HepG2 (cell line): ENCODE results near the gene ZNF17. TPM values are rescaled to one million over a fixed set of nuclear protein-coding genes. Genes with fewer than 3 reads are reported as not detected.
A peak's percentile ranks its signal among the peaks of the same experiment; 100 is the strongest.

Source experiments
- CREB1 ChIP-seq, 2 experiments: fragments of 450-650 bp in 1 of 2; IDR thresholded peaks; 2 replicates each; pipeline ENCODE4 v1.6.1; 2016 to 2017; ENCODE audit warnings: control low read depth in 1 of 2, mild to moderate bottlenecking in 1 of 2, missing compliant biosample characterization in 1 of 2, missing genetic modification characterization in 1 of 2
- MEIS2 ChIP-seq: sonication (generic); formaldehyde crosslinking; IDR thresholded peaks from 2 replicates; pipeline ENCODE4 v1.9.0; 2021; ENCODE audit warnings: mild to moderate bottlenecking, missing genetic modification reagents
- TOPORS ChIP-seq: sonication (generic); formaldehyde crosslinking; IDR thresholded peaks from 2 replicates; pipeline ENCODE4 v1.8.0; 2023; ENCODE audit warnings: mild to moderate bottlenecking, missing genetic modification reagents
- ZFP62 ChIP-seq: sonication (generic); formaldehyde crosslinking; IDR thresholded peaks from 2 replicates; pipeline ENCODE4 v1.4.0; 2020; ENCODE audit warnings: missing genetic modification reagents
- ZNF501 ChIP-seq: sonication (generic); formaldehyde crosslinking; IDR thresholded peaks from 2 replicates; pipeline ENCODE4 v1.5.1; 2020; ENCODE audit warnings: mild to moderate bottlenecking, moderate library complexity, missing genetic modification reagents
- ZNF552 ChIP-seq: sonication (generic); formaldehyde crosslinking; IDR thresholded peaks from 2 replicates; pipeline ENCODE4 v1.9.0; 2022; ENCODE audit warnings: missing genetic modification reagents, mild to moderate bottlenecking, borderline replicate concordance
- ZNF644 ChIP-seq: IDR thresholded peaks from 2 replicates; pipeline ENCODE4 v1.6.1; 2016; ENCODE audit warnings: low read depth
- ZNF703 ChIP-seq: sonication (generic); formaldehyde crosslinking; IDR thresholded peaks from 2 replicates; pipeline ENCODE4 v1.5.1; 2020; ENCODE audit warnings: missing genetic modification reagents, mild to moderate bottlenecking, moderate library complexity, borderline replicate concordance
- ZNF768 ChIP-seq: sonication (generic); formaldehyde crosslinking; IDR thresholded peaks from 2 replicates; pipeline ENCODE4 v1.4.0; 2020; ENCODE audit warnings: missing genetic modification reagents
- ZSCAN31 ChIP-seq: sonication (generic); formaldehyde crosslinking; IDR thresholded peaks from 2 replicates; pipeline ENCODE4 v1.5.0; 2020; ENCODE audit warnings: low read depth, mild to moderate bottlenecking, missing genetic modification reagents
- polyA plus RNA-seq, 8 experiments: library from polyadenylated mRNA; depleted of rRNA in 3 of 8; stranded (reverse) in 7 of 8; unstranded in 1 of 8; fragments of >200 nt; fragmentation: Illumina TruSeq in 4 of 8; extraction: Trizol in 4 of 8; gene quantifications; 2 replicates each; pipeline versions ENCODE4 v1.2.1 to v1.2.3, GENCODE V29; 2011 to 2016; ENCODE audit warnings: low read depth in 4 of 8, missing spikeins in 1 of 8, mixed read lengths in 1 of 8; ENCODE audit not compliant: insufficient read depth in 1 of 8
- total RNA-seq, 5 experiments: library from RNA; depleted of rRNA; stranded (reverse); fragments of >200 nt; fragmentation: Illumina TruSeq; extraction: Trizol; gene quantifications; 2 replicates each; pipeline ENCODE4 v1.2.3, GENCODE V29; 2016; ENCODE audit warnings: low read depth in 1 of 5
- TF ChIP-seq, protein P1 (sequence below): sonication (generic); formaldehyde crosslinking; IDR thresholded peaks from 2 replicates; pipeline ENCODE4 v1.4.0; 2020; ENCODE audit warnings: mild to moderate bottlenecking, missing genetic modification reagents
- TF ChIP-seq, protein P2 (sequence below): IDR thresholded peaks from 2 replicates; pipeline ENCODE4 v1.6.1; 2018; ENCODE audit warnings: missing genetic modification reagents, mild to moderate bottlenecking, missing compliant biosample characterization
- TF ChIP-seq, protein P3 (sequence below): sonication (generic); formaldehyde crosslinking; conservative IDR thresholded peaks from 2 replicates; pipeline ENCODE4 v1.4.0; 2020; ENCODE audit warnings: mild to moderate bottlenecking, missing genetic modification reagents, moderate library complexity

ZNF17 gene
- total and polyA plus RNA-seq, 2 of the 13 experiments (the other 11 are each of a cell fraction or from before 2014, with no cell fraction given) = 3.7 to 10.1 TPM

GRCh38 chr19:57410877-57411671, at the start of gene ZNF17 (continued):
- no peak for TF ChIP-seq MEIS2
- TF ChIP-seq, protein P1, sequence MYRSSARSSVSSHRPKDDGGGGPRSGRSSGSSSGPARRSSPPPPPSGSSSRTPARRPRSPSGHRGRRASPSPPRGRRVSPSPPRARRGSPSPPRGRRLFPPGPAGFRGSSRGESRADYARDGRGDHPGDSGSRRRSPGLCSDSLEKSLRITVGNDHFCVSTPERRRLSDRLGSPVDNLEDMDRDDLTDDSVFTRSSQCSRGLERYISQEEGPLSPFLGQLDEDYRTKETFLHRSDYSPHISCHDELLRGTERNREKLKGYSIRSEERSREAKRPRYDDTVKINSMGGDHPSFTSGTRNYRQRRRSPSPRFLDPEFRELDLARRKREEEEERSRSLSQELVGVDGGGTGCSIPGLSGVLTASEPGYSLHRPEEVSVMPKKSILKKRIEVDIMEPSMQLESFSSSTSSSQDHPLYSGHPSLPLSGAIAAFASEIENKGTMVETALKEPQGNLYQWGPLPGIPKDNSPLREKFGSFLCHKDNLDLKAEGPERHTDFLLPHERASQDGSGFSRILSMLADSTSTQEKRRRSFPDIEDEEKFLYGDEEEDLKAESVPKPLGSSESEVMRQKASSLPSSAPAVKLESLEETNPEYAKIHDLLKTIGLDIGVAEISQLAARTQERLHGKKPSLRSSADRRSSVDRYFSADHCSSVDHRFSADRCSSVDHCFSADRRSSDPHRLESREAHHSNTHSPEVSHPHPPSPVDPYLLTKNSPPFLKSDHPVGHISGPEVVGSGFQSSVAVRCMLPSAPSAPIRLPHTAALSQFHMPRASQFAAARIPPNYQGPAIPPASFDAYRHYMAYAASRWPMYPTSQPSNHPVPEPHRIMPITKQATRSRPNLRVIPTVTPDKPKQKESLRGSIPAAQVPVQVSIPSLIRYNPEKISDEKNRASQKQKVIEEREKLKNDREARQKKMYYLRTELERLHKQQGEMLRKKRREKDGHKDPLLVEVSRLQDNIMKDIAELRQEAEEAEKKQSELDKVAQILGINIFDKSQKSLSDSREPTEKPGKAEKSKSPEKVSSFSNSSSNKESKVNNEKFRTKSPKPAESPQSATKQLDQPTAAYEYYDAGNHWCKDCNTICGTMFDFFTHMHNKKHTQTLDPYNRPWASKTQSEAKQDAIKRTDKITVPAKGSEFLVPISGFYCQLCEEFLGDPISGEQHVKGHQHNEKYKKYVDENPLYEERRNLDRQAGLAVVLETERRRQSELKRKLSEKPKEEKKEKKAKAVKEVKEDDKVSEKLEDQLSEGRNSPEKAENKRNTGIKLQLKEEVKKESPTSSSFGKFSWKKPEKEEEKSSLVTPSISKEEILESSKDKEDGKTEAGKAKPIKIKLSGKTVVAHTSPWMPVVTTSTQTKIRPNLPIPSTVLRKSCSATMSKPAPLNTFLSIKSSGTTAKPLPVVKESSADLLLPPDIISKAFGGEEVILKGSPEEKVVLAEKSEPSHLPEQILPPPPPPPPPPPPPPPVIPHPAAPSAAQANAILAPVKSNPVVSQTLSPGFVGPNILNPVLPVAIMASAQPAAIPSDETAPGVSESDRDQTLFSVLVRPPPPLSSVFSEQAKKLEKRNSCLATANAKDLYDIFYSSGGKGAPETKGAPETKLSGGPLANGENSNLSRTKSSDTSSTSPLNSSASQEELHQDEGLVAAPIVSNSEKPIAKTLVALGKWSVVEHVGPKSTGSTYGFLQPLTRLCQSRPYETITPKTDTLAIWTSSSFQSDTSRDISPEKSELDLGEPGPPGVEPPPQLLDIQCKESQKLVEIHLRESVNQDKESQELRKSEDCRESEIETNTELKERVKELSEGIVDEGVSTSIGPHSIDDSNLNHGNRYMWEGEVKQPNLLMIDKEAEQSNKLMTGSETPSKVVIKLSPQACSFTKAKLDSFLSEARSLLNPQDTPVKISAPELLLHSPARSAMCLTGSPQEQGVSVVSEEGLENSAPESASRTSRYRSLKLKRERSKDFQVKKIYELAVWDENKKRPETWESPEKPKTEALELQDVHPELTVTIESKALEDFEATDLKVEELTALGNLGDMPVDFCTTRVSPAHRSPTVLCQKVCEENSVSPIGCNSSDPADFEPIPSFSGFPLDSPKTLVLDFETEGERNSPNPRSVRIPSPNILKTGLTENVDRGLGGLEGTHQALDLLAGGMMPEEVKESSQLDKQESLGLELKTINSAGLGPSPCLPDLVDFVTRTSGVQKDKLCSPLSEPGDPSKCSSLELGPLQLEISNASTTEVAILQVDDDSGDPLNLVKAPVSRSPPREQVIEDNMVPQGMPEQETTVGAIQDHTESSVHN (CRISPR knock-in tag) = no peak
- TF ChIP-seq ZSCAN31 (CRISPR knock-in tag) = no peak
- no peak for TF ChIP-seq ZNF644 (CRISPR knock-in tag)
- no peak for TF ChIP-seq ZNF552 (CRISPR knock-in tag)
- peak; percentile 49 for TF ChIP-seq ZNF501 (CRISPR knock-in tag)
- peak; percentile 83 for TF ChIP-seq CREB1 (IDR thresholded peaks at IDR 0.05)
- peak; percentile 95 for TF ChIP-seq CREB1 (CRISPR knock-in tag; IDR thresholded peaks at IDR 0.05)
- TF ChIP-seq, protein P2, sequence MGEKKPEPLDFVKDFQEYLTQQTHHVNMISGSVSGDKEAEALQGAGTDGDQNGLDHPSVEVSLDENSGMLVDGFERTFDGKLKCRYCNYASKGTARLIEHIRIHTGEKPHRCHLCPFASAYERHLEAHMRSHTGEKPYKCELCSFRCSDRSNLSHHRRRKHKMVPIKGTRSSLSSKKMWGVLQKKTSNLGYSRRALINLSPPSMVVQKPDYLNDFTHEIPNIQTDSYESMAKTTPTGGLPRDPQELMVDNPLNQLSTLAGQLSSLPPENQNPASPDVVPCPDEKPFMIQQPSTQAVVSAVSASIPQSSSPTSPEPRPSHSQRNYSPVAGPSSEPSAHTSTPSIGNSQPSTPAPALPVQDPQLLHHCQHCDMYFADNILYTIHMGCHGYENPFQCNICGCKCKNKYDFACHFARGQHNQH (CRISPR knock-in tag) = peak; percentile 77; the same call in 1 of the 2 replicates
- TF ChIP-seq, protein P3, sequence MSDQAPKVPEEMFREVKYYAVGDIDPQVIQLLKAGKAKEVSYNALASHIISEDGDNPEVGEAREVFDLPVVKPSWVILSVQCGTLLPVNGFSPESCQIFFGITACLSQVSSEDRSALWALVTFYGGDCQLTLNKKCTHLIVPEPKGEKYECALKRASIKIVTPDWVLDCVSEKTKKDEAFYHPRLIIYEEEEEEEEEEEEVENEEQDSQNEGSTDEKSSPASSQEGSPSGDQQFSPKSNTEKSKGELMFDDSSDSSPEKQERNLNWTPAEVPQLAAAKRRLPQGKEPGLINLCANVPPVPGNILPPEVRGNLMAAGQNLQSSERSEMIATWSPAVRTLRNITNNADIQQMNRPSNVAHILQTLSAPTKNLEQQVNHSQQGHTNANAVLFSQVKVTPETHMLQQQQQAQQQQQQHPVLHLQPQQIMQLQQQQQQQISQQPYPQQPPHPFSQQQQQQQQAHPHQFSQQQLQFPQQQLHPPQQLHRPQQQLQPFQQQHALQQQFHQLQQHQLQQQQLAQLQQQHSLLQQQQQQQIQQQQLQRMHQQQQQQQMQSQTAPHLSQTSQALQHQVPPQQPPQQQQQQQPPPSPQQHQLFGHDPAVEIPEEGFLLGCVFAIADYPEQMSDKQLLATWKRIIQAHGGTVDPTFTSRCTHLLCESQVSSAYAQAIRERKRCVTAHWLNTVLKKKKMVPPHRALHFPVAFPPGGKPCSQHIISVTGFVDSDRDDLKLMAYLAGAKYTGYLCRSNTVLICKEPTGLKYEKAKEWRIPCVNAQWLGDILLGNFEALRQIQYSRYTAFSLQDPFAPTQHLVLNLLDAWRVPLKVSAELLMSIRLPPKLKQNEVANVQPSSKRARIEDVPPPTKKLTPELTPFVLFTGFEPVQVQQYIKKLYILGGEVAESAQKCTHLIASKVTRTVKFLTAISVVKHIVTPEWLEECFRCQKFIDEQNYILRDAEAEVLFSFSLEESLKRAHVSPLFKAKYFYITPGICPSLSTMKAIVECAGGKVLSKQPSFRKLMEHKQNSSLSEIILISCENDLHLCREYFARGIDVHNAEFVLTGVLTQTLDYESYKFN (CRISPR knock-in tag) = no peak
- TF ChIP-seq ZNF768 (CRISPR knock-in tag) = peak; percentile 60; the same call in 1 of the 2 replicates
- no peak for TF ChIP-seq TOPORS
- no peak for TF ChIP-seq ZNF703 (CRISPR knock-in tag)
- TF ChIP-seq ZFP62 (CRISPR knock-in tag) = no peak
